H4 (cell line): ENCODE measurements around the gene TAF1A. TPM values are rescaled to one million over a fixed set of nuclear protein-coding genes. Genes with fewer than 3 reads are reported as not detected.
A peak's percentile ranks its signal among the peaks of the same experiment; 100 is the strongest.
"Not testable (repeated sequence)": the region's sequence is repeated elsewhere in the genome, so short reads cannot be mapped to it uniquely, and the experiment has no call there.

Experiments used
- DNase-seq: peaks from one replicate; pipeline ENCODE4 v3.0.0-alpha.2; 2015; ENCODE audit warnings: low spot score
- total RNA-seq: library from RNA; depleted of rRNA; stranded (reverse); fragments of >200 nt; shearing (Covaris generic); gene quantifications from 2 replicates; pipeline ENCODE4 v1.2.3, GENCODE V29; 2014; rRNA removed

TAF1A gene
- total RNA-seq, result 9.2 and 16.3 TPM in 2 replicates

- DNase-seq, result peak; percentile 85
Observed at GRCh38 chr1:222589462-222590302, at the start of gene TAF1A. Gene TAF1A, minus strand, starts transcription at chr1:222589933.

- DNase-seq, result peak; percentile 69
Observed at GRCh38 chr1:222634180-222635013, 44.7 kb upstream of the TAF1A start.

- DNase-seq, result no peak
Observed at GRCh38 chr1:222632749-222633148, 43.0 kb upstream of the TAF1A start.

GRCh38 chr1:222631611-222632208 is 42.0 kb upstream of the TAF1A start:
- no peak for DNase-seq

- no peak for DNase-seq
Observed at GRCh38 chr1:222629921-222630535, 40.3 kb upstream of the TAF1A start.

GRCh38 chr1:222627232-222627631 is 37.5 kb upstream of the TAF1A start:
- DNase-seq, result no peak

- no peak for DNase-seq
Observed at GRCh38 chr1:222624214-222624613, 34.5 kb upstream of the TAF1A start.

- no peak for DNase-seq
Observed at GRCh38 chr1:222623458-222623857, 33.7 kb upstream of the TAF1A start.

- no peak for DNase-seq
Observed at GRCh38 chr1:222622765-222623164, 33.0 kb upstream of the TAF1A start.

GRCh38 chr1:222620566-222620965 is 30.8 kb upstream of the TAF1A start:
- DNase-seq, result no peak

GRCh38 chr1:222618880-222619596 is 29.3 kb upstream of the TAF1A start:
- no peak for DNase-seq

- DNase-seq, result peak; percentile 59
Observed at GRCh38 chr1:222618001-222618879, 28.5 kb upstream of the TAF1A start, which contains the start of gene MIA3. Gene MIA3, plus strand, starts transcription at chr1:222618097. Its CDS starts 14 bp downstream, at chr1:222618111.

- peak; percentile 98 for DNase-seq
Observed at GRCh38 chr1:222617367-222617951, 27.7 kb upstream of the TAF1A start.

- no peak for DNase-seq
Observed at GRCh38 chr1:222616525-222616924, 26.8 kb upstream of the TAF1A start.

GRCh38 chr1:222613627-222614026 is 23.9 kb upstream of the TAF1A start:
- no peak for DNase-seq

- DNase-seq, result no peak
Observed at GRCh38 chr1:222610728-222611127, 21.0 kb upstream of the TAF1A start.

GRCh38 chr1:222609111-222609510 is 19.4 kb upstream of the TAF1A start:
- DNase-seq, result not testable (repeated sequence)

- DNase-seq, result no peak
Observed at GRCh38 chr1:222606757-222607156, 17.0 kb upstream of the TAF1A start.

- DNase-seq, result no peak
Observed at GRCh38 chr1:222601257-222601656, 11.5 kb upstream of the TAF1A start.

- no peak for DNase-seq
Observed at GRCh38 chr1:222600281-222600680, 10.5 kb upstream of the TAF1A start.
